Stimulated activated CD4-positive, alpha-beta T cell treated with anti-CD3 and anti-CD28 coated beads, TNF-alpha, amount 100 ng/mL, for 4 hours (primary cell): ENCODE data around the gene SLC25A41.
"Not testable (repeated sequence)": the region's sequence is repeated elsewhere in the genome, so short reads cannot be mapped to it uniquely, and the experiment has no call there.

ENCODE experiments used
- DNase-seq, 3 experiments: peaks; one replicate each; pipeline ENCODE4 v3.0.0-alpha.2; 2020; ENCODE audit warnings: low read depth in 3 of 3

The SLC25A41 gene

GRCh38 chr19:6428692-6429418, 4.7 kb downstream of the SLC25A41 start:
- DNase-seq: not testable (repeated sequence)

GRCh38 chr19:6427131-6427530, 6.4 kb downstream of the SLC25A41 start:
- no peak for DNase-seq

- DNase-seq: no peak
Observed at GRCh38 chr19:6425732-6426620, 7.6 kb downstream of the SLC25A41 start.

- peak; percentile 96 to 99 (median 99) for DNase-seq
Observed at GRCh38 chr19:6424939-6425731, 8.4 kb downstream of the SLC25A41 start.

- DNase-seq: no peak
Observed at GRCh38 chr19:6424195-6424938, 9.2 kb downstream of the SLC25A41 start, which contains the start of gene KHSRP. Gene KHSRP (minus strand): TSS chr19:6424811. CDS start chr19:6424701, 110 bp downstream.

GRCh38 chr19:6423499-6424194, 9.9 kb downstream of the SLC25A41 start:
- no peak for DNase-seq

- DNase-seq: no peak
Observed at GRCh38 chr19:6421075-6422014, 12.2 kb downstream of the SLC25A41 start.

- no peak for DNase-seq
Observed at GRCh38 chr19:6418562-6418932, 15.0 kb downstream of the SLC25A41 start.

GRCh38 chr19:6417713-6418561, 15.6 kb downstream of the SLC25A41 start:
- no peak for DNase-seq

- DNase-seq: no peak
Observed at GRCh38 chr19:6416658-6417405, 16.7 kb downstream of the SLC25A41 start.

- no peak for DNase-seq
Observed at GRCh38 chr19:6415591-6416190, 17.9 kb downstream of the SLC25A41 start.

- DNase-seq: no peak
Observed at GRCh38 chr19:6414793-6415590, 18.6 kb downstream of the SLC25A41 start.

- DNase-seq: no peak
Observed at GRCh38 chr19:6413721-6414643, 19.6 kb downstream of the SLC25A41 start.

GRCh38 chr19:6413291-6413690, 20.3 kb downstream of the SLC25A41 start:
- no peak for DNase-seq

- DNase-seq: peak in 1 of 3 experiments; percentile 26
Observed at GRCh38 chr19:6412447-6413091, 21.0 kb downstream of the SLC25A41 start.
